Fibroblast of peridontal ligament (primary cell): Measurements from ENCODE around the gene OR4C5.
"Not testable (repeated sequence)": the region's sequence is repeated elsewhere in the genome, so short reads cannot be mapped to it uniquely, and the experiment has no call there.

Experiments
- DNase-seq: peaks from one replicate; pipeline ENCODE4 v3.0.0-alpha.2; 2010; ENCODE audit errors: extremely low read depth

OR4C5 gene

DNA sequence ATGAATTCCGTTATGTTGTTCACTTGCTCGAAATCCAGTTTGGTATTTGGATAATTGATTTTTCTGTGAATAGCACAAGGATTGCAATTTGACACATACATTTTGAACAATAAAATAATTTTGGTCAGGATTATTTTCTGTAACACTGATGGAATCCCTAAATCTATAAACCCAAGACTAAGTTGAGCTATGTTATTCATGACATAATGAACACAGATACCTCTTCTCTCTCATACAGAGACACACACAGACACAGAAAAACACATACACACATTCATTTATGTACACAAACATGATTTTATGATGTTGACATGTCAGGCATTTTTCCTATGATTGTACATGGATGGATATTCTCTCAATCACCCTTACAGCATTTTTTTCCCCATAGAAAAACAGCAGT is at the start of gene OR4C5:
Gene OR4C5, minus strand, starts transcription at position 101 of the 400 bp plus-strand sequence. Its CDS starts 0 bp downstream, at position 101.
- no peak for DNase-seq

- DNase-seq = no peak
Measured at GRCh38 chr11:48384670-48385069, 18.4 kb upstream of the OR4C5 start.

GRCh38 chr11:48384151-48384550 is 17.9 kb upstream of the OR4C5 start:
- DNase-seq = not testable (repeated sequence)

DNA sequence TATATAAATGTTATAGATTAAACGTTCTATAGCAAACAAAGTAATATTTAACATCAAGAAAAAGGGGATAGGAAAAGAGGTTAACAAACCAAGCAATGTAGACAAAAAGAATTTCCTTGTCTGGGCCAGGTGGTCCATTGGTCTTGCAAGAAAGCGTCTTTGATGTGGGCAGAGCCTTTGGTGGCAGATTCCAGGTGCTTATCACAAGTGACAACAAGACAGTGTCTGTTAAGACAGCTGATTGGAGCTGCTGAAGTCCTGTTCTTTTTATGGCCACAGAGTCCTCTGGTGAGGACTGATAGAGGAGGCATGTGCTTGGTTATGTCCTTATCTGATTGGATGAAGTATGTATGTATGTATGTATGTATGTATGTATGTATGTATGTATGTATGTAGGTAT is 5.0 kb downstream of the OR4C5 start:
- DNase-seq = not testable (repeated sequence)

DNA sequence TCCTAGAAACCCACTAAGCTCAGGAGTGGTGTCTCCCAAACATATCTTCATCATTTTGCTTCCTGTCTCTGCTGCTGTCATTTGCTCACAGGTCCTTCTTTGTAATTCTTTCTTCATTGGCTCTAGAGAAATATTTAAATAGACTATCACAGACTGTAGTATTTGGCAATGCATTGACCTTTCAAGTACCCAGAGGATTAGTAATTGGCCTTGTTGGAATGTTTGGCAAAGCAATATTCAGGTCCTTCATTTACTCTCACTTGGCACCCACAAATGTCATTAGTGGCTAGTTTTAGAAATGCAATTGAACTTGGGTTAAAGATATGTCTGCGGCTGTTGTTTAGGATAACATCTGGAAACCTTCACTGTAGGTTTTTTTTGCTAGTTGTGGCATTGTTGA is 11.6 kb downstream of the OR4C5 start:
- no peak for DNase-seq

DNA sequence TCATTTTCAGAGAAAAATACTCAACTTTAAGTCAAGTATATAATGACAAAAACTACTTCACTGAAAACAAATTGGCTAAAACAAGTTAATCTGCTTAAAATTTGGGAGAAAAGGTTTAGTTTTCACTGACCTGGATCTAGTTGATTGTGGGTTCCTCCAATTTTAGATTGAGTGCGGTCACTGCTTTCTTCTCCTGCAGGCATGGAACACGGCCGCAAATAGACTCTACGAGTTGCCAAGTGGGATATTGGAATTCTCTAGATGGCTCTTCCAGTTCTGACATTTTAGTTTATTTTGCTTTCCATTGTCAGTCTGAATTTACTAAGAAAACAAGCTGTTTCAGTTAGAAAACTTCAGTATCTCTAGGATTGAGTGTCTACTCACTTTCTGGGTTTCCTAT is 12.3 kb downstream of the OR4C5 start:
- no peak for DNase-seq

- not testable (repeated sequence) for DNase-seq
Measured at GRCh38 chr11:48346286-48346685, 20.0 kb downstream of the OR4C5 start.

DNA sequence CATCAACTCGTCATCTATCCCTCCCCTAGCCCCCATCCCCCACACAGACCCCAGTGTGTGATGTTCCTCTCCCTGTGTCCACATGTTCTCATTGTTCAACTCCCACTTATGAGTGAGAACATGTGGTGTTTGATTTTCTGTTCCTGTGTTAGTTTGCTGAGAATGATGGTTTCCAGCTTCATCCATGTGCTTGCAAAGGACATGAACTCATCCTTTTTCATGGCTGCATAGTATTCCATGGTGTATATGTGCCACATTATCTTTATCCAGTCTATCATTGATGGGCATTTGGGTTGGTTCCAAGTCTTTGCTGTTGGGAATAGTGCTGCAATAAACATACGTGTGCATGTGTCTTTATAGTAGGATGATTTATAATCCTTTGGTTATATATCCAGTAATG is 23.8 kb downstream of the OR4C5 start:
- DNase-seq = not testable (repeated sequence)

DNA sequence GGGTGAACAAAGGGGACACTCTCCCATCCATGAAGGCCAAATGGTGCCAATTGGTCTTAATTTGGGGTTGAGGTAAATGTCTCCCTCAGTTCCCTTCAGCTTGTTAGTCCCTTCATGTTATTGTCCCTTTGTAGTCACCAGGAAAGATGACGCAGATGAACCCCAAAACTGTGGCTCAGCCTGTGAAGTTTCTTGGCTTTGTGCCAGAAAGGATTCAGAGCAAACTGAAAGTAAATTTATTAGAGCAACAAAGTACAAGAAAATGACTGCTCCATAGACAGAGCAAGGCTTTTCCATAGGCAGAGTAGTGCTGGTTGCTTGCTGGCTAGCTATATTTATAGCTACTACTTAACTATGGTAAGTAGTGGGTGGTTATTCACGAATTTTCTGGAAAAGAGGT is 24.8 kb downstream of the OR4C5 start:
- no peak for DNase-seq

DNA sequence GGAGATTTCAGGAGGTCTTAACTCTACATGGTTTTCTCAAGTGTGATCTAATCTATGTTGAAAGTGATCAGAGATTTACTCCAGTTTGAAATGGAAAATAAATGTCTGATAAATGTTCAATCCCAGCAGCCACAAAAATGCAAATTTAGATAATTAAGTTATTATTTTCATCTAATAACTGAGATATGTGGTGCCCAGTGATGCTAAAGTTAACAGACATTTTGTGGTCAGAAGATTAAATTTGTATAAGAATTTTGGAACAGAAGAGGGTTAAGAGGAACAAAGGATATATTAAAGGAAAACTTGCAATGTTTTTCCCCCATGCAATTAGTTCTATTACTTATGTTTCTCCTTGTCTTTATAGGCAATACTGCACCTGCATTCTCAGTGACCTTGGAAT is 41.6 kb downstream of the OR4C5 start, which contains the start of gene OR4C3:
Gene OR4C3, plus strand, starts transcription at position 301 of the 400 bp plus-strand sequence. CDS start 102 bp downstream, outside the sequence.
- not testable (repeated sequence) for DNase-seq

- DNase-seq = not testable (repeated sequence)
Measured at GRCh38 chr11:48319813-48320212, 46.5 kb downstream of the OR4C5 start.
